Stimulated activated CD8-positive, alpha-beta memory T cell treated with anti-CD3 and anti-CD28 coated beads, Interleukin-7, amount 100 ng/mL, for 24 hours (primary cell): ENCODE measurements around the gene DDX41.
"Not testable (repeated sequence)": the region's sequence is repeated elsewhere in the genome, so short reads cannot be mapped to it uniquely, and the experiment has no call there.

ENCODE experiments used
- DNase-seq: peaks from one replicate; pipeline ENCODE4 v3.0.0-alpha.2; 2020; ENCODE audit warnings: low read depth

Gene DDX41

DNA sequence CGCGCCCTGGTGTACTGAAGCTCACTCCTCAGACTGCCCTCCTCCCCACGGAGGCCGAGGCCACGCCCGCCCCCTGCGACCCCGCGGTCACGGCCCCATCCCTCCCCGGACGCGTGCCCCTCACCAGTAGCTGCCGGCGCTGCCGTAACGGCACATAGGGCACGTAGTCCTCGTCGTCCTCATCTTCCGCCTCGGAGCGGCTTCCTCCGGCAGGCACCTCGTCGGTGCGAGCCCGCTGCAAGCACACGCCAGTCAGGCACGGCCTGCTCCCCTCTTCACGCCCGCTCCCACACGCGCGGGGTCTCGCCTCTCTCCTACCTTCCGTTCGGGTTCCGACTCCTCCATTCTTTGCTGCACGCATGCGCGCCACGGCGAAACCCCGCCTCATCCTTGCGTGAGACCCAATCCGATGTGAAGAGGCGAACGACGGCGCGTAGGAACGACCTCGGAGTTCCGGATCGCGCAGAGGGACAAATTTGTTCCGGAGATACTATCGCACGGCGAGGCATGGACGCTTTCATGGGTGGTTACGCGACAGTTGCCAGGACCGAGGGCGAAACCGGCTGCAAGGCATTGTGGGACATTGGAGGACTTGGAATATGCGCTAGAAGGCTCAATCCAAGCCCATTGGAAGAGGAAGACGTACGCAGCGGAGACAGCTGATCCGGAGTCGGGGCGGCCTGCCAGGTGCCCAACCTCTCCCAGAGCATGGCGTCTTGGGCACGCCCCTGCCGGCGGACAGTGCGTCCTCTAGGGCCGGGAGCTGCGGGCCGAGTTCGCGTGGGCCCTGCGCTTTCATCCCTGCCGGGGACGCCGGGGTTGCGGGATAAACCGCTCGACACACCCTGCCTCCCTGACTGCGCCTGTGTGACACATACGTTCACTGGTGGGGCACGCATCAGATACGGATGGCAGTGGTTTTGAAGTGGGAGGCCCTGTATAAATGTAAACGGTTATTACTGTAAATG lies at the start of gene DDX41:
DDX41 (minus strand) TSS at position 361 of the 968 bp plus-strand sequence; CDS start at position 345, 16 bp downstream.
- peak; percentile 91 for DNase-seq

- no peak for DNase-seq
These were observed 48.3 kb upstream of the DDX41 start for GRCh38 chr5:177565046-177565445.

DNA sequence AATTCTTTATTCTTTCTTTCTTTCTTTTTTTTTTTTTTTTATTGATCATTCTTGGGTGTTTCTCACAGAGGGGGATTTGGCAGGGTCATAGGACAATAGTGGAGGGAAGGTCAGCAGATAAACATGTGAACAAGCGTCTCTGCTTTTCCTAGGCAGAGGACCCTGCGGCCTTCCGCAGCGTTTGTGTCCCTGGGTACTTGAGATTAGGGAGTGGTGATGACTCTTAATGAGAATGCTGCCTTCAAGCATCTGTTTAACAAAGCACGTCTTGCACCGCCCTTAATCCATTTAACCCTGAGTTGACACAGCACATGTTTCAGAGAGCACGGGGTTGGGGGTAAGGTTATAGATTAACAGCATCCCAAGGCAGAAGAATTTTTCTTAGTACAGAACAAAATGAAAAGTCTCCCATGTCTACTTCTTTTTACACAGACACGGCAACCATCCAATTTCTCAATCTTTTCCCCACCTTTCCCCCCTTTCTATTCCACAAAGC lies 42.7 kb upstream of the DDX41 start:
- DNase-seq, result not testable (repeated sequence)

DNA sequence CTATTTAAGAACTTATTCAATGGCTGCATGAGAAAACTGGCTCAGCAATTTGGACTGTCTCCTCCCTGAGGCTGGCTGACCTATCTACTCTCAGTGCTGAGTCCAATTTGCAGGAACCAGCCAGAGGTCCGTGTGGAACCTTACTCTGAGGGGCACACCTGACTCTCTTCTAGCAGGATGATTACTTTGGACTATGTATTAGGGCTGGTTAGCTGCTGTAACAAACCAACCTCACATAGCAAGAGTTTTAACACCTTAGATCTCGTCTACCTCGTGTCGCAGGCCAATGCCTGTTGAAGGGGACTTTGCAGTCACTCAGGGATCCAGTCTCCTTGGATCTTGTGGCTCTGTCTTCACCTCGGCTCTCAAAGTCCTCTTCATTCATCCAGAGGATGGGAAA lies 41.0 kb upstream of the DDX41 start:
- no peak for DNase-seq

DNA sequence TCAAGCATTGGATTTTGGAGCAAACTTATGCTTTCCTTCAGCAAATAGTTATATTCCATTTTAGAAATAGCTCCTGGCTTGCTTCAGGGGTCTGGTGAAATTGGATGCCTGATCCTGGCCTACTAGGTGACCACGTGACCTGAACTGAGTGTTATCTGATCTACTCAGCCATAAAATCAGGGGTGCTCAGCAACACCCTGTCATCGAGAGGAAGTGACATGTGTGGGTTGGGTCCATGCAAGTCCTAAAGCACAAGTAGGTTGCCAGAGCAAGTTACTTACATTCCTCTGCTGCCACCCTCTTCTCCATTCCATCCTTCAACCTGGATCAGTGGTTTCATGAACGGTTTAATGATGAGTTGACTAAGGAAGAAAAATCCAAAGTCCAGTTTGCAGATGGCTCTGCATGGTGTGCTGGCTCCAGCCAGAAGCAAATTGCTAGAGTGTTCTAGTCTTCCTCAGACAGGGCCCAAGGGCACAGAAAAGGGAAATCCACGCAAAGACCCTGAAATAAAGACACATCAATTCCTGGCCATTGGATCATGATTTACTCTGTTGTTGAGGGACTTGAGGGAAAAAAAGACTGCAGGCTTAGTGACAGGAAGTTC lies 40.4 kb upstream of the DDX41 start:
- DNase-seq, result no peak

DNA sequence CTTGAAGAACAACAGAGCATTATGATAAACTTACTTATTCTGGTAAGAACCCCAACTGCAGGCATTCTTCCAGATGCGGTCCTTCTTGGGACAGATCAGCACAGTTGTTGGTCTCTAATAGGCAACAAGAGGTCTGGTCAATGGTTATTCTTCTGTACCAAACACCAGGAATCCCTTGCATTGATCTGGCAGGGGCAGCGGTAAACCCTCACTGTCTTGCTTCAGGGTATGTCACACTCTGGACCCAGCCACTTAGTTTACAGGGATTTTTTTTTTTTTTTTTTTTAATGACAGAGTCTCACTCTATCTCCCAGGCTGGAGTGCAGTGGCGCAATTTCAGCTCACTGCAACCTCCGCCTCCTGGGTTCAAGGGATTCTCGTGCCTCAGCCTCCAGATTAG lies 38.9 kb upstream of the DDX41 start:
- no peak for DNase-seq

DNA sequence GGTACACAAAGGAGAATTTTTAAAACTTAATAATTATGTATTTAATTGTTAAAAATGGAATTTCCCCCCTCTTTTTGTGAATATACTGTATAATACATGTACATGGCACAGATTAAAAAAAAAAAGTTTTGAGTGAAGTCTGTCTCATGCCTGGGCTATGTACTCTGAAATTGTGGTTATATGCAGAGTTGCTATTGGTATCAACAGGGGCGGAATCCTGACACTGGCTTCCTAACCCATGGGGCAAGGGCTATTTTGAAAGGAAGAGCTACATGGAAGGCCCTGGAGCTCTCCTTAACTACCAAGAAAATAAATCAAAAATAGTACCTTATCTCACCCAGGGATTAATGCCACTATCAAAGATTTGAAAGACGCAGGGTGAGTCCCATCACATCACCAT lies 38.5 kb upstream of the DDX41 start:
- DNase-seq, result no peak

DNA sequence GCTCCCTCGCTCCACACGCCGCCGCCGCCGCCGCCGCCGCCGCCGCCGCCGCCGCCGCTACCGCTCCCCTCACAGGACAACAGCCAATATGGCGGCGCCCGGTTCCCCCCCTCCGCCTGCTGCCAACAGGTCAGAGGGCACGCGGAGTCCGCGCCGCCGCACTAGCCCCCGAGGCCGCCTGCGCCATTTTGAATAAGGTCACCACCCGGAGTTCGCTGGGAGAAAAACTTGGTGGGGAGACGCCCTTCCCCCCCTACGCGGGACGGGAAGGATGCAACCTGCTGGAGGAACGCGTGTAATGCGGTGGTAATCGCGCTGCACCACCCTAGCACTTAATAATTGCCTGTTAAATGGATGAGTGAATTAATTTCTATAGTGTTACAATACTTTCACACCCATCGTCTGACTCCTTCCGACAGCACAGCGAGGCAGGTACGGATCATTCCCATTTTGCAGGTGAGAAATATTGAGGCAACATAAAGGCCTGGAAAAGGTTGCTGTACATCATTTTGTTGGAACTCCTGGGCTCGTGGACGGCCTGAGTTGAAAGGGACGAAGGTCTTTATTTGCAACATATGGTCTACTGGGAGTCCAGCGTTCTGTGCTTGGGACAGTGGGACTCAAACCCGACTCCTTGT lies 37.8 kb upstream of the DDX41 start, which contains the start of gene FAM193B:
FAM193B (minus strand) TSS at position 90 of the 638 bp plus-strand sequence. CDS start 105 bp downstream, outside the sequence.
- peak; percentile 94 for DNase-seq

DNA sequence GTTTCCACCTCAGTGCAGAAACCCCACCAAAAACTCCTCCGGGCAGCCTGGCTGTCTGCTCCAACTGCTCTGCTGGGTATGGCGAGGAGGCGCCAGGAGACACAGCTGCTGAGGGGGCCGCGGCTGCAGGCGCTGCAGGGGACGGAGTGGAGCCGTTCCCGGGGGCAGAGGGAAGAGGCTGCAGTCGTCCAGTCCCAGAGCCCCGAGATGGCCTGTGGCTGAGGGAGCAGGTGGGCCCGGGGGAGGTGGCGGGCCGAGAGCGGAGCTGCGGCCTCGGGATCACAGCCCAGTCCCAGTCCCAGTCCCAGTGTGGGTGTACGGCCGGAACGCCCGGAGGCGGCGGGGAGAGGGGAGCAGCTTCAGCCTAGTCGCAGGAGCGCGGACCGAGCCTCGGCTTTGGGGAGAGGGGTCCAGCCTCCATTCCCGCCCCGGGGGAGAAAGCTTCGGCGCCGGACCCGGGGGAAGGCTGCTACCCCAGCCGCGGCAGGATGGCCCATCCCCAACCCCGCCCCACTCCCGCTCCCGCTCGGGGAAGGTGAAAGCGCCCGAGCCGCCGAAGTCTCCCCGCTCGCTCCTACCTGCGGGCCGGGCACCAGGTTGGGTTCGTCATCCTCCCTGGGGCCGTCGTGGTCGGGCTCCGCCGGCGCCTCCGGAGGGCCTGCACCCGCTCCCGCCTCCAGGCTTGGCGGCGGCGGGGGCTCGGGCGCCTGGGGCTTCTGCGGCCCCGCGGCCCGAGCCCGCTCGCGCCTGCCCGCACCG lies 37.1 kb upstream of the DDX41 start:
- peak; percentile 15 for DNase-seq

DNA sequence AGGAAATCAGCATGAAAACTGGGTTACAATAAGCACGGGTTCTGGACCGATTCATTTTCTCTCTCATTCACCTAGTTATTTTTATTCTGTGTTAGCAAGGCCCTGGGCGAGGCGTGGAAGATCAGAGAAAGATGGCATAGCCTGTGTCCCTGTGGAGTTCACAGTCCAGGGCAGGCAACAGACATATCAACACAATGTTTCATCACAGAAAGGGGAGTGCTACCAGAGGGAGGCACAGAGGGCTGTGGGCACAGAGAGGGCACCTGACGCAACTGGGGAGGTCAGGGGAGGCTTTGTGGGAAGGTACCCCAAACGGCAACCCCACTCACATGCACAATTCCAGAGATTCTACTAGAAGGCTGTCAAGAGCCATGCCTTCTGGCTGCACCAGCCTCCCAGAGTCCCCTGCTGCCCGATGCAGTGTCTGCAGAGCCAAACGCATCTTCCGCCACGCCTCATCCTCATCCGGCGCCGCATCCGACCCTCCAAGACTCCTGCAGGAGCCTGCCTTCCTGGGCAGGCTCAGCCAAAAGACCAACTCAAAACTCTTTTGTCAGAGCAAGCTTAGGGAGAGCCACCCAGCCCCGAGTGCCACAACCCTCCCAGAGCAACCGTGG lies 36.2 kb upstream of the DDX41 start:
- no peak for DNase-seq

DNA sequence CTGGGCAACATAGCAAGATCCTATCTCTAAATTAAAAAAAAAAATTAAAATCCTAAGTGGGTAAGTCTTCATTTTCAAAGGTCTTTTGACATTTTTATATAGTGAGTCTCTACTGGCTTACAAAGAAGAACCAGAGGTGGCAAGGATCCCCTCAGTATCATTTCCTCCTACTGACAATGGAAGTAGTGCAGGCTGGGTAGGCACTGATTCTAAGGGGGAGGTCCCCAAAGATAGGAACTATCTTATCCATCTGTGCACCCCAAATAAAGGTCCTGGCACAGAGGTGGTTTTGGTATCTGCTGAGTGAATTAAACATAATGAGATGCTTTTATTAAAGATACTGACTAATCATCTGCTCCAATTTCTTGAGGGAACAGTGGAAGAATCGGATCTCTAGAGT lies 33.4 kb upstream of the DDX41 start:
- DNase-seq, result no peak

DNA sequence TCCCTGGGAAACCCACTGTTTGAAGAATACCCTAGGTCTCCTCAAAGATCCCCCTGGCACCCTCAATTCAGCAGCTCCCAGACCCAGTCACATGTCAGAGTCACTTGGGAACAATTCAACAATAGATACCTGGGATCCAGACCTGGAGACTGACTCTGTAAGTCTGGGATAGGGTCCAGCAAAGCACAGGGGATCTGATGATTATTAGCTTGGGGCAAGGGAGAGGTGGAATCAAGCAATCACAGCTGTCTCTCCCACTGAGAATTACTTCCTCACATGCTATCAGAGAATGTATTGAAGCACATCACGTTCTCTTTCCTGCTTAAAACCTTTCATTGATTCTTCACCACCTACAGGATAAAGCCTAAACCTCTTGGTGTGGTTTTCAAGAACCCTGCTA lies 31.7 kb upstream of the DDX41 start:
- DNase-seq, result no peak

- DNase-seq, result no peak
These were observed 31.0 kb upstream of the DDX41 start for GRCh38 chr5:177547736-177548135.

- DNase-seq, result no peak
These were observed 29.5 kb upstream of the DDX41 start for GRCh38 chr5:177546258-177546741.

GRCh38 chr5:177545487-177546257 lies 28.9 kb upstream of the DDX41 start:
- DNase-seq, result no peak

DNA sequence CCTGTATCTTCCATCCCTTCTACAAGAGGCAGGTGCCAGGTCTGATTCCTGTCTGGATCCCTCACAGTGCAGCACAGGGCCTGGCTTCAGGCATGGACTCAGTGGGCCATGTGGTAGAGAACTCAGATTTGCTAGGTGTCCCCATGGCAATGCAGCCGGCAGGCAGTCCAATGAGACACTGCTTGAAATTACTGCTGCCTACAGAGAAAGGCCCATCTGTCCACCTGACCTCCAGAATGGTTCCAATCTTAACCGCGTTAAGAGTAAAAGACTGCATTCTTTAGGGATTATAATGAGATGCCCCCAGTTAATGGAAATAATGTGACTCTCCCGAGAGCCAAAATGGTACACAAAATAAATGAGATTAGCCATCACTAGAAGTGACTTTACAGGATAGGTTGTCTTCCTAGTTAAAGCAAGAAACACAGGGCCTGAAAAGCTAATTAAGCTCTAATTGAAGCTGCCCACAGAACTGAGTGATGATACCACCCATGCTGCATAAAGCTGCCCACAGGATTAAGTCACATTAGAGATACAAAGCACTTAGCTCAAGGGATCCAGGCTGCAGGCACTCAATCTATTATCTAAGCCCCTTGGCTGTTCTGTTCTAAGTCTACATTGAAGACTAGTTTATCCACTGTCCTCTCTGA lies 26.2 kb upstream of the DDX41 start:
- DNase-seq, result no peak

DNA sequence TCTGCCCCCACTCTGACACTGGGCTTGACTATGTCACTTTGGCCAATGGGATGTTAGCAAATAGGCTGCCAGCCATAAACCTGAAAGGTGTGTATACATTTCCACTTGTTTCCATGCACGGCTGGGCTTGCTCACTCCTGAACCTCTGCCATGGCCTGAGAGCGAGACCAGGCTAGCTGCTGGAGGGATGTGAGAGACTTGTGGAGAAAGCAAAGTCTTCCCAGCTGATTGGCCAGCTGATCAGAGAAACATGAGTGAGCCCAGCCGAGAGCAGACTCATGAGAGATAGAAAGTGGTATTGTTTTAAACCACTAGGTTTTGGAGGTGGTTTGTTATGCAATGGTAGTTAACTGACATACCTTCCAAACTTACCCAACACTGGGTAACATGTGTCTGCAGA lies 23.7 kb upstream of the DDX41 start:
- no peak for DNase-seq

DNA sequence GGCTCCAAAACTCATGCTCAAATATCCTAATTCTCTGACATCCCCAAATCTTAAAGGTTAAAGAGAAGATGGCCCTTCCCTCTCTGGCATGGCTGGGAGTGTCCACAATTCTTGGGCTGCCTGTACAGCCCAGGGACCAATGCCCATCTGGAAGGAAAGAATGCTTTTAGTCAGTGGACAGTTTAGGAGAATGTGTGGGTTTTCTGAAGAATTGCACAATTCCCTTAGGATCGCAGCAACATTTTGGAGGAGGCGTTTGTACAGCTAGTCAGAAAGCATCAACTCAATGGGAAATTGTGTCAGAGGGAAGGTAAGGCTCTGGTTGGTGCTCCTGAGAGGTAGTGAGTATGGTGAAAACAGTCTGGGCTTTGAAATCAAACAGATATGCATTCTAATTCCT lies 22.6 kb upstream of the DDX41 start:
- no peak for DNase-seq

- DNase-seq, result no peak
These were observed 22.1 kb upstream of the DDX41 start for GRCh38 chr5:177538876-177539275.
